ENCODE results near the gene LCORL.

DNA sequence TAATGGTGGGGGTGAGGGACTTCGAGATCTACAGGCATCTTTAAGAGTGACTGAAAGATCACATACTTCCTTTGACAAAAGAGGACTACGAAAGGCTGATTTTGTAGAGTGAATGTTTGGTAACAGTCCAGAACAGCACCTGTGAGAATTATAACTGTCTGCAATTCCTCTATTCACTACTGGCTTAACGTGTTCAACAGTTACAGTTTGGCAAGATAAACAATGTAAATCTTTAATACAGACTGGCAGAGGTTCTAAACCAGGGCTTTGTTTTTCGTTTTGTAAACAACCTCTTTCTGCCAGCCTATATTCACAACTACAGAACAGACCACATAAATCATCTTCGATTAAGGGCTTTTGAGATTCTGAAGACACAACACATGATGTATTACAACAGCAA, 143.9 kb downstream of the LCORL start:
- no peak for TF ChIP-seq POLR2A (IDR thresholded peaks at IDR 0.05)
- TF ChIP-seq, protein P1, sequence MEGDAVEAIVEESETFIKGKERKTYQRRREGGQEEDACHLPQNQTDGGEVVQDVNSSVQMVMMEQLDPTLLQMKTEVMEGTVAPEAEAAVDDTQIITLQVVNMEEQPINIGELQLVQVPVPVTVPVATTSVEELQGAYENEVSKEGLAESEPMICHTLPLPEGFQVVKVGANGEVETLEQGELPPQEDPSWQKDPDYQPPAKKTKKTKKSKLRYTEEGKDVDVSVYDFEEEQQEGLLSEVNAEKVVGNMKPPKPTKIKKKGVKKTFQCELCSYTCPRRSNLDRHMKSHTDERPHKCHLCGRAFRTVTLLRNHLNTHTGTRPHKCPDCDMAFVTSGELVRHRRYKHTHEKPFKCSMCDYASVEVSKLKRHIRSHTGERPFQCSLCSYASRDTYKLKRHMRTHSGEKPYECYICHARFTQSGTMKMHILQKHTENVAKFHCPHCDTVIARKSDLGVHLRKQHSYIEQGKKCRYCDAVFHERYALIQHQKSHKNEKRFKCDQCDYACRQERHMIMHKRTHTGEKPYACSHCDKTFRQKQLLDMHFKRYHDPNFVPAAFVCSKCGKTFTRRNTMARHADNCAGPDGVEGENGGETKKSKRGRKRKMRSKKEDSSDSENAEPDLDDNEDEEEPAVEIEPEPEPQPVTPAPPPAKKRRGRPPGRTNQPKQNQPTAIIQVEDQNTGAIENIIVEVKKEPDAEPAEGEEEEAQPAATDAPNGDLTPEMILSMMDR (IDR thresholded peaks at IDR 0.05): no peak

All from breast epithelium (tissue), 3 donors.